ENCODE data around the gene OR51E1. TPM values are rescaled to one million over a fixed set of nuclear protein-coding genes. Genes with fewer than 3 reads are reported as not detected.
A peak's percentile ranks its signal among the peaks of the same experiment; 100 is the strongest.

The OR51E1 gene
- total and polyA plus RNA-seq, 4 donors = 0.01 to 0.60 TPM; not detected in 2

- no peak overlapping the region for H3K27ac ChIP-seq (ENCODE audit: low read depth in 1 of 2, low read length in 1 of 2)
- H3K36me3 ChIP-seq (ENCODE audit: control insufficient read depth in 4 of 4, insufficient read depth in 4 of 4, low read length in 4 of 4) = no peaks in the 10 kb centered on the region
- H3K4me3 ChIP-seq = no peak overlapping the region
- H3K9me3 ChIP-seq (ENCODE audit: control insufficient read depth in 4 of 4, insufficient read depth in 3 of 4, low read length in 3 of 4) = no peaks in the 10 kb centered on the region
- no peaks in the 10 kb centered on the region for H3K27me3 ChIP-seq (ENCODE audit: control insufficient read depth in 3 of 3, insufficient read depth in 3 of 3, low read length in 2 of 3)
- peaks cover 0 to 1% (median 0%) of the 10 kb centered on the region in 5 donors for H3K4me1 ChIP-seq (ENCODE audit: control insufficient read depth in 5 of 5, insufficient read depth in 5 of 5, low read length in 5 of 5)
- ATAC-seq (ENCODE audit: insufficient read depth, low FRiP score) (no peak), DNase-seq (no peak)
- no peak for TF ChIP-seq CTCF (IDR thresholded peaks at IDR 0.05; ENCODE audit: control extremely low read depth, extremely low read depth)
- 91 to 92% methylated on average over 3 of the region's 3 CpGs for WGBS, 2 donors
- no peak overlapping the region for H3K9ac ChIP-seq (ENCODE audit: insufficient read depth in 1 of 2, low read length in 2 of 2)
Observed at GRCh38 chr11:4664183-4664582, 20.4 kb downstream of the OR51E1 start.

GRCh38 chr11:4664786-4665185, 21.0 kb downstream of the OR51E1 start:
- Histone ChIP-seq H3K4me3 (no peak overlapping the region), H3K36me3 (ENCODE audit: control insufficient read depth in 4 of 4, insufficient read depth in 4 of 4, low read length in 4 of 4) (no peaks in the 10 kb centered on the region), H3K9ac (ENCODE audit: insufficient read depth in 1 of 2, low read length in 2 of 2) (no peak overlapping the region), H3K4me1 (ENCODE audit: control insufficient read depth in 5 of 5, insufficient read depth in 5 of 5, low read length in 5 of 5) (no peaks in the 10 kb centered on the region), H3K27ac (ENCODE audit: low read depth in 1 of 2, low read length in 1 of 2) (no peak overlapping the region), H3K27me3 (ENCODE audit: control insufficient read depth in 3 of 3, insufficient read depth in 3 of 3, low read length in 2 of 3) (no peaks in the 10 kb centered on the region), H3K9me3 (ENCODE audit: control insufficient read depth in 4 of 4, insufficient read depth in 3 of 4, low read length in 3 of 4) (no peaks in the 10 kb centered on the region)
- TF ChIP-seq CTCF (IDR thresholded peaks at IDR 0.05; ENCODE audit: control extremely low read depth, extremely low read depth) = no peak
- DNase-seq = no peak
- 70 to 84% methylated on average over 3 of the region's 3 CpGs for WGBS, 2 donors
- ATAC-seq (ENCODE audit: insufficient read depth, low FRiP score) = peak; percentile 11

- 61 to 86% methylated on average over 2 of the region's 2 CpGs for WGBS, 2 donors
Observed at GRCh38 chr11:4665424-4665823, 21.6 kb downstream of the OR51E1 start.

More at GRCh38 chr11:4665424-4665823, 21.6 kb downstream of the OR51E1 start:
- no peaks in the 10 kb centered on the region for H3K27me3 ChIP-seq (ENCODE audit: control insufficient read depth in 3 of 3, insufficient read depth in 3 of 3, low read length in 2 of 3)
- no peaks in the 10 kb centered on the region for H3K36me3 ChIP-seq (ENCODE audit: control insufficient read depth in 4 of 4, insufficient read depth in 4 of 4, low read length in 4 of 4)
- no peak for ATAC-seq (ENCODE audit: insufficient read depth, low FRiP score)
- H3K4me1 ChIP-seq (ENCODE audit: control insufficient read depth in 5 of 5, insufficient read depth in 5 of 5, low read length in 5 of 5) = no peaks in the 10 kb centered on the region
- H3K27ac ChIP-seq (ENCODE audit: low read depth in 1 of 2, low read length in 1 of 2) = no peak overlapping the region
- H3K4me3 ChIP-seq = no peak overlapping the region
- H3K9me3 ChIP-seq (ENCODE audit: control insufficient read depth in 4 of 4, insufficient read depth in 3 of 4, low read length in 3 of 4) = no peaks in the 10 kb centered on the region
- TF ChIP-seq CTCF (IDR thresholded peaks at IDR 0.05; ENCODE audit: control extremely low read depth, extremely low read depth) = no peak
- no peak for DNase-seq
- no peak overlapping the region for H3K9ac ChIP-seq (ENCODE audit: insufficient read depth in 1 of 2, low read length in 2 of 2)
